Retinal pigment epithelial cell (primary cell): Measurements from ENCODE around the gene LRRC4C.

ENCODE experiments used
- DNase-seq: peaks from one replicate; pipeline ENCODE4 v3.0.0-alpha.2; 2010; ENCODE audit warnings: low read depth
- H3K4me3 ChIP-seq: 2 replicates; pipeline ENCODE4 v1.5.1; 2011; ENCODE audit warnings: mild to moderate bottlenecking, low read length, control low read depth, moderate library complexity
- CTCF ChIP-seq: conservative IDR thresholded peaks from 2 replicates; pipeline ENCODE4 v1.5.1; 2011; ENCODE audit warnings: low read depth, low read length, control low read depth, inconsistent platforms

LRRC4C gene

GRCh38 chr11:40188848-40189247, 1270.6 kb downstream of the LRRC4C start:
- DNase-seq: no peak
- no peak for TF ChIP-seq CTCF
- no peak overlapping the region for H3K4me3 ChIP-seq

GRCh38 chr11:40187295-40187694, 1272.2 kb downstream of the LRRC4C start:
- TF ChIP-seq CTCF: no peak
- no peak for DNase-seq
- H3K4me3 ChIP-seq: no peak overlapping the region

- DNase-seq: no peak
- no peak overlapping the region for H3K4me3 ChIP-seq
- no peak for TF ChIP-seq CTCF
These were observed 1272.8 kb downstream of the LRRC4C start for GRCh38 chr11:40186437-40187263.

GRCh38 chr11:40185793-40186192, 1273.7 kb downstream of the LRRC4C start:
- no peak for DNase-seq
- no peak overlapping the region for H3K4me3 ChIP-seq
- no peak for TF ChIP-seq CTCF

- TF ChIP-seq CTCF: no peak
- no peak overlapping the region for H3K4me3 ChIP-seq
- no peak for DNase-seq
These were observed 1276.1 kb downstream of the LRRC4C start for GRCh38 chr11:40183073-40184064.

GRCh38 chr11:40179541-40179940, 1279.9 kb downstream of the LRRC4C start:
- TF ChIP-seq CTCF: no peak
- H3K4me3 ChIP-seq: no peak overlapping the region
- no peak for DNase-seq
